Hematopoietic multipotent progenitor cell treated with erythropoietin and hydrocortisone succinate and interleukin-3 and kit ligand, for 15 days (in vitro differentiated cells): ENCODE results near the gene MAX.
A peak's percentile ranks its signal among the peaks of the same experiment; 100 is the strongest.

Experiments
- DNase-seq: peaks from one replicate; pipeline ENCODE4 v3.0.0-alpha.2; 2015; ENCODE audit warnings: low spot score

Gene MAX

GRCh38 chr14:65072937-65073336 is 29.4 kb downstream of the MAX start:
- no peak for DNase-seq

GRCh38 chr14:65072256-65072655 is 30.1 kb downstream of the MAX start:
- DNase-seq, result no peak

GRCh38 chr14:65071544-65071943 is 30.8 kb downstream of the MAX start:
- no peak for DNase-seq

- DNase-seq, result peak; percentile 15
Measured at GRCh38 chr14:65070471-65070976, 31.8 kb downstream of the MAX start.

- no peak for DNase-seq
Measured at GRCh38 chr14:65069874-65070413, 32.4 kb downstream of the MAX start.

GRCh38 chr14:65065719-65066118 is 36.6 kb downstream of the MAX start:
- no peak for DNase-seq

GRCh38 chr14:65062096-65063075 is 39.9 kb downstream of the MAX start:
- no peak for DNase-seq

GRCh38 chr14:65057695-65058094 is 44.6 kb downstream of the MAX start:
- no peak for DNase-seq

GRCh38 chr14:65054471-65055085 is 47.7 kb downstream of the MAX start:
- no peak for DNase-seq

- no peak for DNase-seq
Measured at GRCh38 chr14:65053466-65053865, 48.9 kb downstream of the MAX start.

GRCh38 chr14:65052832-65053231 is 49.5 kb downstream of the MAX start:
- DNase-seq, result no peak

- DNase-seq, result no peak
Measured at GRCh38 chr14:65045709-65046108, 56.6 kb downstream of the MAX start.

- peak; percentile 38 for DNase-seq
Measured at GRCh38 chr14:65045006-65045405, 57.3 kb downstream of the MAX start.

- DNase-seq, result peak; percentile 88
Measured at GRCh38 chr14:65044596-65044959, 57.7 kb downstream of the MAX start.

GRCh38 chr14:65043893-65044595 is 58.3 kb downstream of the MAX start:
- peak; percentile 33 for DNase-seq

GRCh38 chr14:65042731-65043372 is 59.5 kb downstream of the MAX start:
- DNase-seq, result peak; percentile 77

GRCh38 chr14:65042296-65042695 is 60.0 kb downstream of the MAX start:
- peak; percentile 38 for DNase-seq

- DNase-seq, result no peak
Measured at GRCh38 chr14:65041434-65041915, 60.8 kb downstream of the MAX start.

GRCh38 chr14:65040666-65041433 is 61.5 kb downstream of the MAX start:
- no peak for DNase-seq

- no peak for DNase-seq
Measured at GRCh38 chr14:65038966-65039365, 63.4 kb downstream of the MAX start.

GRCh38 chr14:65035049-65035448 is 67.3 kb downstream of the MAX start:
- no peak for DNase-seq
